ENCODE measurements around the gene IGSF21. TPM values are rescaled to one million over a fixed set of nuclear protein-coding genes. Genes with fewer than 3 reads are reported as not detected.

IGSF21 gene
- total and polyA plus RNA-seq, 2 experiments from 2014 or later, result not detected

DNA sequence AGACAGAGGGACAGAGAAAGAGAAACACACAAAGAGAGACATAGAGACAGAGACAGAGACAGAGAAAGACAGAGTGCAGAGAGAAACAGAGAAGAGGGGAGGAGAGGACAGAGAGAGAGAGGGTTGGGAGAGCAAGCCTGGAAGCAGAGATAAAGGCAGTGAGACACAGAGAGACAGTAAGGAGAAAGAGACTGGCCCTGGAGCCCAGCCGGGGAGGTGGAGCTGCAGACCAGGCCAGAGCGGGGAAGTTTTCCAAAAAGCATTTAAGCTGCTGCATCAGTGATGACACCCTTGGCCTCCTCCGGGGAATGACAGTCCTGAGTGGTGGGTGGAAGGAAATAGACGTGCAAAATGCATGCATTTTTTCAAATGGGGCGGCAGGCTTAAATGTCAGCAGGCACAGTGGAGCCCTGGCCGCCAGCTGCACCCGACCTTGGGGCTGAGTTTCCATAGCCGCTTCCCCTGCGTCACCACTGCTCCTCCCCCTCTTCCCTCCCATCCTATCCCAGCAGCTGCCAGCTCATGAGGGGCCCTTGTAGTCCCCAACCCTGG, 277.7 kb downstream of the IGSF21 start:
- no peaks in the 10 kb centered on the region for H4K20me1 ChIP-seq (ENCODE audit: insufficient read depth, poor library complexity, severe bottlenecking)
- peak overlapping the region; percentile 56 for H2AFZ ChIP-seq
- H3K4me3 ChIP-seq, result no peak overlapping the region
- H3K27ac ChIP-seq, result peak overlapping the region; percentile 87
- 36% methylated on average over 8 of the region's 9 CpGs for WGBS (ENCODE audit: low lambda C conversion rate, missing lambda C conversion rate)
- no peaks in the 10 kb centered on the region for H3K9me2 ChIP-seq (replicated peaks; ENCODE audit: insufficient read depth)
- H3K4me1 ChIP-seq (ENCODE audit: insufficient read depth), result peaks cover 13% of the 10 kb centered on the region
- peak overlapping the region; percentile 58 for H3K4me2 ChIP-seq
- H3K36me3 ChIP-seq (replicated peaks; ENCODE audit: insufficient read depth, low read depth), result no peaks in the 10 kb centered on the region
- H3K79me2 ChIP-seq, result no peaks in the 10 kb centered on the region
- H3K27me3 ChIP-seq, result no peaks in the 10 kb centered on the region
- DNase-seq (ENCODE audit: low spot score), result peak; percentile 76
- TF ChIP-seq EZH2phosphoT487 (IDR thresholded peaks at IDR 0.05; ENCODE audit: low read depth, severe bottlenecking, unreplicated experiment), result no peak
- TF ChIP-seq CTCF (IDR thresholded peaks at IDR 0.05; ENCODE audit: poor library complexity), result no peak
- no peak for TF ChIP-seq EZH2 (IDR thresholded peaks at IDR 0.05; ENCODE audit: borderline replicate concordance)
- H3K9me3 ChIP-seq (ENCODE audit: low read depth), result no peaks in the 10 kb centered on the region

- Histone ChIP-seq H3K27ac (no peak overlapping the region), H2AFZ (no peak overlapping the region), H3K4me3 (no peak overlapping the region), H3K4me2 (no peak overlapping the region), H4K20me1 (ENCODE audit: insufficient read depth, poor library complexity, severe bottlenecking) (no peaks in the 10 kb centered on the region), H3K9me2 (replicated peaks; ENCODE audit: insufficient read depth) (no peaks in the 10 kb centered on the region), H3K36me3 (replicated peaks; ENCODE audit: insufficient read depth, low read depth) (no peaks in the 10 kb centered on the region), H3K4me1 (ENCODE audit: insufficient read depth) (peaks cover 13% of the 10 kb centered on the region), H3K79me2 (no peaks in the 10 kb centered on the region), H3K9me3 (ENCODE audit: low read depth) (no peaks in the 10 kb centered on the region), H3K27me3 (no peaks in the 10 kb centered on the region)
- DNase-seq (ENCODE audit: low spot score), result no peak
- 85% methylated on average over 5 of the region's 5 CpGs for WGBS (ENCODE audit: low lambda C conversion rate, missing lambda C conversion rate)
- TF ChIP-seq EZH2phosphoT487 (IDR thresholded peaks at IDR 0.05; ENCODE audit: low read depth, severe bottlenecking, unreplicated experiment) (no peak), EZH2 (IDR thresholded peaks at IDR 0.05; ENCODE audit: borderline replicate concordance) (no peak), CTCF (IDR thresholded peaks at IDR 0.05; ENCODE audit: poor library complexity) (no peak)
Observed at GRCh38 chr1:18386591-18386990, 279.0 kb downstream of the IGSF21 start.

DNA sequence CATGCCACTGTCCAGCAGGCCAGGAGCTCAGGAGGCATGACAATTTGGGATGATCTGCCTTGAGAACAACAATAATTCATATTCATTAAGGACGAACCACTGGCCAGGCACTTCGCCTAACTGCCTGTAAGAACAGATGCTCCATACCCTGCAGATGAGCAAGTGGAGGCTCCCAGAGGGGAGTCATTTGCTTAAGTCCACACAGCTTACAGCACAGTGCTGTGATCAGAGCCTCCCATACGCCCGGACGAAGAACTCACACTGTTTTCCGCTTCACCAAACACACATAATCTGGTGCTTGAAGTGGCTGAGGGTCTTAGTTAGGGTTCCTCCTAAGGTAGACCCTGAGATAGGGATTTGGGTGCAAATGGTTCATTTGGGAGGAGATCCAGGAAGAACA, 279.7 kb downstream of the IGSF21 start:
- H3K4me3 ChIP-seq, result no peak overlapping the region
- H3K27ac ChIP-seq, result no peak overlapping the region
- DNase-seq (ENCODE audit: low spot score), result no peak
- H3K36me3 ChIP-seq (replicated peaks; ENCODE audit: insufficient read depth, low read depth), result no peaks in the 10 kb centered on the region
- H2AFZ ChIP-seq, result no peak overlapping the region
- WGBS (ENCODE audit: low lambda C conversion rate, missing lambda C conversion rate), result 82% methylated on average over 6 of the region's 6 CpGs
- no peaks in the 10 kb centered on the region for H3K79me2 ChIP-seq
- no peaks in the 10 kb centered on the region for H4K20me1 ChIP-seq (ENCODE audit: insufficient read depth, poor library complexity, severe bottlenecking)
- H3K9me2 ChIP-seq (replicated peaks; ENCODE audit: insufficient read depth), result no peaks in the 10 kb centered on the region
- no peak for TF ChIP-seq CTCF (IDR thresholded peaks at IDR 0.05; ENCODE audit: poor library complexity)
- no peak for TF ChIP-seq EZH2 (IDR thresholded peaks at IDR 0.05; ENCODE audit: borderline replicate concordance)
- TF ChIP-seq EZH2phosphoT487 (IDR thresholded peaks at IDR 0.05; ENCODE audit: low read depth, severe bottlenecking, unreplicated experiment), result no peak
- H3K4me2 ChIP-seq, result no peak overlapping the region
- H3K4me1 ChIP-seq (ENCODE audit: insufficient read depth), result peaks cover 13% of the 10 kb centered on the region
- H3K27me3 ChIP-seq, result no peaks in the 10 kb centered on the region
- no peaks in the 10 kb centered on the region for H3K9me3 ChIP-seq (ENCODE audit: low read depth)
